K562 (cell line): Measurements from ENCODE around the gene CRIM1. TPM values are rescaled to one million over a fixed set of nuclear protein-coding genes. Genes with fewer than 3 reads are reported as not detected.

Experiments
- ATAC-seq: fragments of 200-7000 bp; cut with Tn5 transposase; 3 replicates; pipeline ENCODE4 v1.9.1; 2020; ENCODE audit warnings: moderate library complexity
- BruUV-seq: library from RNA; stranded (reverse); fragments of 400-500 nt; replicated peaks from 2 replicates; lab custom pipeline; 2021; lab: Mats Ljungman, UMichigan
- CTCF ChIA-PET: fragments of 300-600 bp; formaldehyde crosslinking; extraction: SDS; loops from one replicate; lab custom pipeline; 2021; ENCODE audit warnings: low intra/inter-chr PET ratio; lab: Yijun Ruan, JAX
- POLR2A ChIA-PET: fragments of 300-600, 350-650 bp; sonication (Branson Sonifier 250); formaldehyde crosslinking; extraction: SDS; loops from one replicate; lab custom pipeline; 2021; ENCODE audit warnings: antibody characterized with exemption, inconsistent platforms; lab: Yijun Ruan, JAX
- DNase-seq, 4 experiments: peaks; one replicate each; pipeline versions ENCODE4 v3.0.0 to v3.0.0-alpha.2; 2011 to 2018; ENCODE audit warnings: low spot score in 3 of 4, mixed read lengths in 3 of 4; ENCODE audit errors: extremely low read depth in 1 of 4
- FAIRE-seq: peaks from 2 replicates; lab custom pipeline; 2011; peaks lifted over from hg19 to GRCh38; lab: Jason Lieb, UNC
- H2AFZ ChIP-seq: 2 replicates; pipeline ENCODE4 v1.6.0; 2011; ENCODE audit warnings: low read depth, low read length, control low read depth, inconsistent platforms
- H3K27ac ChIP-seq: fragments of 200-600 bp; 3 replicates; pipeline ENCODE4 v1.8.0; 2011; ENCODE audit warnings: low read depth, mild to moderate bottlenecking, control low read depth, inconsistent platforms, low read length, moderate library complexity, mixed read lengths; ENCODE audit errors: extremely low read depth
- H3K27me3 ChIP-seq, 2 experiments: fragments of 300-600 bp in 1 of 2; 2 replicates in 1 of 2; 3 replicates in 1 of 2; pipeline versions ENCODE4 v1.6.0 to v1.8.0; 2011; ENCODE audit warnings: inconsistent platforms in 2 of 2, low read length in 2 of 2, mild to moderate bottlenecking in 1 of 2, mixed read lengths in 1 of 2, moderate library complexity in 1 of 2; ENCODE audit not compliant: control insufficient read depth in 2 of 2, insufficient read depth in 2 of 2
- H3K36me3 ChIP-seq: fragments of 300-600 bp; 3 replicates; pipeline ENCODE4 v1.8.0; 2011; ENCODE audit warnings: mild to moderate bottlenecking, low read length, inconsistent platforms; ENCODE audit not compliant: control insufficient read depth, insufficient read depth
- H3K4me1 ChIP-seq, 2 experiments: fragments of 200-600 bp in 1 of 2; replicated peaks in 1 of 2; 2 replicates in 1 of 2; 3 replicates in 1 of 2; pipeline versions ENCODE4 v1.5.1 to v1.8.0; 2011; ENCODE audit warnings: inconsistent platforms in 2 of 2, low read length in 2 of 2, mild to moderate bottlenecking in 1 of 2, mixed read lengths in 1 of 2, moderate library complexity in 1 of 2; ENCODE audit not compliant: control insufficient read depth in 2 of 2, insufficient read depth in 2 of 2
- H3K4me2 ChIP-seq: 2 replicates; pipeline ENCODE4 v1.6.1; 2011; ENCODE audit warnings: low read length, control low read depth, inconsistent platforms, mixed read lengths; ENCODE audit not compliant: insufficient read depth
- H3K4me3 ChIP-seq: fragments of 200-600 bp; sonication (generic), shearing (Covaris generic); 2 replicates; pipeline ENCODE4 v1.5.1; 2016; ENCODE audit warnings: control low read depth, inconsistent platforms
- H3K79me2 ChIP-seq: fragments of 200-600 bp; 3 replicates; pipeline ENCODE4 v1.8.0; 2011; ENCODE audit warnings: low read length, inconsistent platforms; ENCODE audit not compliant: control insufficient read depth, insufficient read depth
- H3K9ac ChIP-seq, 2 experiments: 2 replicates each; pipeline versions ENCODE4 v1.6.0 to v1.6.1; 2011; ENCODE audit warnings: low read depth in 2 of 2, low read length in 2 of 2, control low read depth in 1 of 2, inconsistent platforms in 1 of 2, mild to moderate bottlenecking in 1 of 2, mixed read lengths in 1 of 2; ENCODE audit not compliant: insufficient read depth in 1 of 2
- H3K9me1 ChIP-seq: one replicate; pipeline ENCODE4 v1.6.0; 2011; ENCODE audit warnings: inconsistent platforms, mild to moderate bottlenecking, low read length, moderate library complexity; ENCODE audit not compliant: control insufficient read depth, insufficient read depth
- H3K9me3 ChIP-seq: replicated peaks from 2 replicates; pipeline ENCODE4 v1.5.1; 2011; ENCODE audit warnings: low read depth, low read length, inconsistent platforms; ENCODE audit not compliant: control insufficient read depth, insufficient read depth
- H4K20me1 ChIP-seq: replicated peaks from 2 replicates; pipeline ENCODE4 v1.6.1; 2011; ENCODE audit warnings: low read length, inconsistent platforms, mixed read lengths; ENCODE audit not compliant: control insufficient read depth, insufficient read depth
- CEBPB ChIP-seq: fragments of 450-650 bp; IDR thresholded peaks from 2 replicates; pipeline ENCODE4 v1.6.1; 2016; ENCODE audit warnings: missing genetic modification characterization, missing compliant biosample characterization
- ESRRB ChIP-seq: fragments of 250-450 bp; sonication (Bioruptor Pico); IDR thresholded peaks from 2 replicates; pipeline ENCODE4 v1.5.0; 2020; ENCODE audit warnings: mild to moderate bottlenecking, moderate library complexity, borderline replicate concordance
- NR4A1 ChIP-seq, 2 experiments: fragments of 250-450 bp in 1 of 2; fragments of 450-650 bp in 1 of 2; sonication (Bioruptor Pico) in 1 of 2; IDR thresholded peaks; 2 replicates each; pipeline versions ENCODE4 v1.4.0 to v1.6.1; 2016 to 2020; ENCODE audit warnings: mild to moderate bottlenecking in 2 of 2, missing compliant biosample characterization in 1 of 2, missing genetic modification characterization in 1 of 2, moderate library complexity in 1 of 2
- TARDBP ChIP-seq: fragments of 450-650 bp; IDR thresholded peaks from 2 replicates; pipeline ENCODE4 v1.6.1; 2016
- WGBS: fragments of 100-300 bp; shearing (Covaris generic); methylation state at CpG from one replicate; pipeline ENCODE4 v1.1.6; 2016; ENCODE audit warnings: low coverage, mixed read lengths; ENCODE audit not compliant: insufficient coverage; ENCODE audit errors: missing lambda C conversion rate; 5-methylcytosine and 5-hydroxymethylcytosine counted together
- in situ Hi-C: fragments of 300-500 bp; cut with MboI; formaldehyde crosslinking; loops from 4 replicates; pipeline ENCODE4 v1.15.0; 2018; ENCODE audit warnings: inconsistent platforms, mixed read lengths
- intact Hi-C: fragments of 100-400 bp; cut with micrococcal nuclease; formaldehyde crosslinking; loops from 2 replicates; pipeline ENCODE4 v1.14.2; 2022
- polyA plus RNA-seq, 8 experiments: library from polyadenylated mRNA; depleted of rRNA in 4 of 8; stranded (reverse) in 5 of 8; unstranded in 3 of 8; fragments of >200 nt; fragmentation: Nextera tagmentation in 2 of 8; fragmentation: Illumina TruSeq in 1 of 8; extraction: Ambion mirVana in 2 of 8; extraction: Trizol in 1 of 8; gene quantifications; 2 replicates each; pipeline versions ENCODE4 v1.2.1 to v1.2.3, GENCODE V29; 2011 to 2014; ENCODE audit warnings: inconsistent platforms in 1 of 8, missing spikeins in 1 of 8
- total RNA-seq, 7 experiments: library from RNA; depleted of rRNA in 6 of 7; stranded (reverse); fragments of >200 nt in 6 of 7; fragmentation: Illumina TruSeq in 2 of 7; extraction: Trizol in 2 of 7; gene quantifications; 2 replicates each; pipeline versions ENCODE4 v1.2.1 to v1.2.3, GENCODE V29; 2011 to 2021; ENCODE audit warnings: low replicate concordance in 1 of 7
- TF ChIP-seq, protein P1 (sequence below), 3 experiments: fragments of 200-800 bp in 1 of 3; sonication (Bioruptor generic) in 1 of 3; sonication (generic) in 1 of 3; formaldehyde crosslinking in 1 of 3; IDR thresholded peaks; 2 replicates each; pipeline versions ENCODE4 v1.6.1 to v1.8.0; 2016 to 2022; ENCODE audit warnings: mild to moderate bottlenecking in 2 of 3, missing compliant biosample characterization in 2 of 3, missing genetic modification characterization in 2 of 3, missing genetic modification reagents in 1 of 3
- TF ChIP-seq, protein P2 (sequence below): sonication (generic); formaldehyde crosslinking; IDR thresholded peaks from 2 replicates; pipeline ENCODE4 v1.8.1; 2022; ENCODE audit warnings: missing genetic modification reagents
- TF ChIP-seq, protein P3 (sequence below): sonication (generic); formaldehyde crosslinking; IDR thresholded peaks from 2 replicates; pipeline ENCODE4 v1.8.1; 2023; ENCODE audit warnings: mild to moderate bottlenecking, missing genetic modification reagents

Gene CRIM1
- total and polyA plus RNA-seq, 9 of the 15 experiments (the other 6 are each of a cell fraction or from before 2014, with no cell fraction given) = 0.01 to 0.36 (median 0.06) TPM; not detected in 1

DNA sequence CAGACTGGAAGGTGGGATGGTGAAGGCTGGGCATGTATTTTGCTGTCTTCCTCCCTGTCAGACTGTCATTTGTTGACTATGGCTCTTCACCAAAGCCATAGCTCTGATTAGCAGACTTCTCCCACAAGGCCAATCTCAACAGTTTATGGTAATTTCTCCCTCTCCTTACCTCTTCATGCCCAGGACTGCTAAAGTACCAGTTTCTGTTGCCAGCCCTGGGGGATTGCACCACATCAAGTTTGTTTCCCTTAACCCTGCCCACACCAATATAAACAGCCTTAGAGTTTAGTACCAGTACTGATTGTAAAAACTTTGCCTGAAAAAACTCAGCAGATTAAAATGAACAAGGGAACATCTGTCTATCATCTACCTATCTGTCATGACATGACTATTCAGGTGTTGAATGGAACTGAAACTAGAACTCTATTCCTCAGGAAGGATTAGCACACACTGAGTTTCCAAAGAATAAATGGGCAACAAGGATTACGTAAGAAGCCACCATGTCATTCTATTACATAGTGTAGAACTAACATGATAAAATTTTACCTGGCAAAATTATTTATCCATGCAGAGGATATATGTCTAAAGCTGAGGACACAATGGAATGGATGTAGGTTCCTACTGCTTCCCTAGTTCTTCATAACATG is 228.7 kb downstream of the CRIM1 start:
- no peak overlapping the region for H2AFZ ChIP-seq
- FAIRE-seq = no peak
- WGBS = 75% methylated on average over 1 of the region's 1 CpG
- no peaks in the 10 kb centered on the region for H3K4me1 ChIP-seq
- BruUV-seq = no TSS peak
- H3K79me2 ChIP-seq = no peaks in the 10 kb centered on the region
- no peak overlapping the region for H3K4me2 ChIP-seq
- no peaks in the 10 kb centered on the region for H3K9me1 ChIP-seq
- in situ Hi-C loops (no loop called here), intact Hi-C loops (no loop called here)
- no peak for DNase-seq
- H3K4me3 ChIP-seq = no peak overlapping the region
- H3K9ac ChIP-seq = no peak overlapping the region
- POLR2A ChIA-PET = no interaction called here
- H4K20me1 ChIP-seq = no peaks in the 10 kb centered on the region
- no peak overlapping the region for H3K27ac ChIP-seq
- CTCF ChIA-PET = no interaction called here
- H3K36me3 ChIP-seq = peaks cover 77% of the 10 kb centered on the region
- ATAC-seq = no peak
- 0 out of 2 replicates have a peak, but pooled peaks have one; percentile 14 for TF ChIP-seq CEBPB (tag)
- TF ChIP-seq, protein P1, sequence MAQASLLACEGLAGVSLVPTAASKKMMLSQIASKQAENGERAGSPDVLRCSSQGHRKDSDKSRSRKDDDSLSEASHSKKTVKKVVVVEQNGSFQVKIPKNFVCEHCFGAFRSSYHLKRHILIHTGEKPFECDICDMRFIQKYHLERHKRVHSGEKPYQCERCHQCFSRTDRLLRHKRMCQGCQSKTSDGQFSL (CRISPR knock-in tag; IDR thresholded peaks at IDR 0.05) = no peak
- TF ChIP-seq, protein P1 (tag; IDR thresholded peaks at IDR 0.05) = no peak
- H3K9me3 ChIP-seq = no peaks in the 10 kb centered on the region
- H3K27me3 ChIP-seq = no peaks in the 10 kb centered on the region

DNA sequence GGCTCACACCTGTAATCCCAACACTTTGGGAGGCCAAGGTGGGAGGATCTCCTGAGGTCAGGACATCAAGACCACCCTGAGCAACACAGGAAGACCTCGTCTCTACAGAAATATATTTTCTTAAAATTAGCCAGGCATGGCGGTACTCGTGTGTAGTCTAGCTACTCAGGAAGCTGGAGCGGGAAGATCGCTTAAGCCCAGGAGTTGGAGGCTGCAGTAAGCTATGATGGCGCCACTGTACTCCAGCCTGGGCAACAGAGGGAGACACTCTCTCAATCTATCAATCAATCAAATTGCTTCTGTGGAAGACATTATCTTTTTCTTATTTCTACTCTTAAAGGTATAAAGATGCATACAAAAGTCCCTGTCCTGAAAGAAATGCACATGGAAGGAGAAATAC is 231.1 kb downstream of the CRIM1 start:
- Histone ChIP-seq H3K9ac (no peak overlapping the region), H3K79me2 (peaks cover 4% of the 10 kb centered on the region; the same call in 1 of the 3 replicates), H3K27ac (no peak overlapping the region), H3K9me3 (no peaks in the 10 kb centered on the region), H3K4me1 (no peaks in the 10 kb centered on the region), H2AFZ (no peak overlapping the region), H3K4me3 (no peak overlapping the region), H3K27me3 (no peaks in the 10 kb centered on the region), H3K36me3 (peaks cover 68% of the 10 kb centered on the region), H4K20me1 (no peaks in the 10 kb centered on the region), H3K4me2 (no peak overlapping the region), H3K9me1 (no peaks in the 10 kb centered on the region)
- CTCF ChIA-PET = no interaction called here
- intact Hi-C loops (no loop called here), in situ Hi-C loops (no loop called here)
- BruUV-seq = no TSS peak
- 89% methylated on average over 6 of the region's 6 CpGs for WGBS
- DNase-seq = no peak
- no peak for ATAC-seq
- POLR2A ChIA-PET = no interaction called here
- FAIRE-seq = no peak
- TF ChIP-seq TARDBP (no peak), ESRRB (CRISPR knock-in tag) (no peak), NR4A1 (CRISPR knock-in tag; IDR thresholded peaks at IDR 0.05) (no peak), NR4A1 (tag; IDR thresholded peaks at IDR 0.05) (no peak)
- TF ChIP-seq, protein P2, sequence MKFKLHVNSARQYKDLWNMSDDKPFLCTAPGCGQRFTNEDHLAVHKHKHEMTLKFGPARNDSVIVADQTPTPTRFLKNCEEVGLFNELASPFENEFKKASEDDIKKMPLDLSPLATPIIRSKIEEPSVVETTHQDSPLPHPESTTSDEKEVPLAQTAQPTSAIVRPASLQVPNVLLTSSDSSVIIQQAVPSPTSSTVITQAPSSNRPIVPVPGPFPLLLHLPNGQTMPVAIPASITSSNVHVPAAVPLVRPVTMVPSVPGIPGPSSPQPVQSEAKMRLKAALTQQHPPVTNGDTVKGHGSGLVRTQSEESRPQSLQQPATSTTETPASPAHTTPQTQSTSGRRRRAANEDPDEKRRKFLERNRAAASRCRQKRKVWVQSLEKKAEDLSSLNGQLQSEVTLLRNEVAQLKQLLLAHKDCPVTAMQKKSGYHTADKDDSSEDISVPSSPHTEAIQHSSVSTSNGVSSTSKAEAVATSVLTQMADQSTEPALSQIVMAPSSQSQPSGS (CRISPR knock-in tag) = no peak
- TF ChIP-seq, protein P3, sequence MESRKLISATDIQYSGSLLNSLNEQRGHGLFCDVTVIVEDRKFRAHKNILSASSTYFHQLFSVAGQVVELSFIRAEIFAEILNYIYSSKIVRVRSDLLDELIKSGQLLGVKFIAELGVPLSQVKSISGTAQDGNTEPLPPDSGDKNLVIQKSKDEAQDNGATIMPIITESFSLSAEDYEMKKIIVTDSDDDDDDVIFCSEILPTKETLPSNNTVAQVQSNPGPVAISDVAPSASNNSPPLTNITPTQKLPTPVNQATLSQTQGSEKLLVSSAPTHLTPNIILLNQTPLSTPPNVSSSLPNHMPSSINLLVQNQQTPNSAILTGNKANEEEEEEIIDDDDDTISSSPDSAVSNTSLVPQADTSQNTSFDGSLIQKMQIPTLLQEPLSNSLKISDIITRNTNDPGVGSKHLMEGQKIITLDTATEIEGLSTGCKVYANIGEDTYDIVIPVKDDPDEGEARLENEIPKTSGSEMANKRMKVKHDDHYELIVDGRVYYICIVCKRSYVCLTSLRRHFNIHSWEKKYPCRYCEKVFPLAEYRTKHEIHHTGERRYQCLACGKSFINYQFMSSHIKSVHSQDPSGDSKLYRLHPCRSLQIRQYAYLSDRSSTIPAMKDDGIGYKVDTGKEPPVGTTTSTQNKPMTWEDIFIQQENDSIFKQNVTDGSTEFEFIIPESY (CRISPR knock-in tag) = peak; percentile 65
